Activated CD8-positive, alpha-beta memory T cell treated with anti-CD3 and anti-CD28 coated beads, Interleukin-2, amount 50 U/mL, for 1 hour (primary cell): ENCODE results near the gene UBE2R2.
A peak's percentile ranks its signal among the peaks of the same experiment; 100 is the strongest.
"Not testable (repeated sequence)": the region's sequence is repeated elsewhere in the genome, so short reads cannot be mapped to it uniquely, and the experiment has no call there.

Experiments
- DNase-seq: peaks from one replicate; pipeline ENCODE4 v3.0.0-alpha.2; 2020; ENCODE audit errors: extremely low read depth

UBE2R2 gene, protein sequence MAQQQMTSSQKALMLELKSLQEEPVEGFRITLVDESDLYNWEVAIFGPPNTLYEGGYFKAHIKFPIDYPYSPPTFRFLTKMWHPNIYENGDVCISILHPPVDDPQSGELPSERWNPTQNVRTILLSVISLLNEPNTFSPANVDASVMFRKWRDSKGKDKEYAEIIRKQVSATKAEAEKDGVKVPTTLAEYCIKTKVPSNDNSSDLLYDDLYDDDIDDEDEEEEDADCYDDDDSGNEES

DNA sequence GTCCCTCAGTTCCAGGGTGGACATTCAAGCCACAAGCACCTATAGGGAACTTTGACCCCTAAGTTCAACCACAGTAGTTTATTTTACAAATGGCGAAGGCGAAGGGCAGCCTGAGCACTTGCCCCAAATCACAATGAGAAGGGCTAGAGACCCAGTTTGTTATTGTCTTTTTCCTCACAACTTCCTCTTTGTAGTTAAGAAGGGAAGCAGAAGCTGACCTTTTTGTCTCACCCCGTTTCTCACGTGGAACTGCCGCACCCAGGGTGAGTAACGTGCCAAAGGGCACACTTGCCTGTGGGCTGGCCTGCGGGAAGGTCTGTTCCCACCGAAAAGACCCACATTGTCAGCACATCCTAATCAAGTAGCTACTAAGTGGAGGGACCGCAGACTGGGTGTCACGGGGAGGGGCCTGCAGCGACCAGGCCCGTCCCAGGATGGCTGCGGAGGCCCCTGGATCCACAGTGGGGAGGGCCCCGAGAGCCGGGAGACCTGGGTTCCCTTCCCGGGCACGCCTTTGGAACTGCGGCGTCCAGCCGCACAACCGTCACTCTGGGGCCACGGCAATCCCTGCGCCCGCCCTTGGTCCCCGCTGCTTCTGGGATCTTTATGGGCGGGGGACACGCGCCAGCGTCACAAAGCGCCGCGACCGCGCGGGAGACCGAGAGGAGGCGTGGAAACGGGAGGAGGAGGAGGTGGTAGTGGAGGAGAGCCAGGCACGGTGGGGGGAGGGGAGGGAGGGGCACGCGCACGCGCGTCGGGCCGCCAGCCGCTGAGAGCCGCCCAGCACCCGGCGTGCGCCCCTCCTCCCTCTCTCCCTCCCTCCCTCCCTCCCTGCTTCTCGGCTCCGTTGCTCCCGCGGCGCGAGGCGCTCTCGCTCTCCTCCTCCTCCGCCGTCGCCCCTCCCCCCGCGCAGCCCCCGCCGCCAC, at the start of gene UBE2R2:
TSS of gene UBE2R2 (plus strand) at position 834 of the 926 bp plus-strand sequence. CDS start 598 bp downstream, outside the sequence.
- peak; percentile 76 for DNase-seq

DNA sequence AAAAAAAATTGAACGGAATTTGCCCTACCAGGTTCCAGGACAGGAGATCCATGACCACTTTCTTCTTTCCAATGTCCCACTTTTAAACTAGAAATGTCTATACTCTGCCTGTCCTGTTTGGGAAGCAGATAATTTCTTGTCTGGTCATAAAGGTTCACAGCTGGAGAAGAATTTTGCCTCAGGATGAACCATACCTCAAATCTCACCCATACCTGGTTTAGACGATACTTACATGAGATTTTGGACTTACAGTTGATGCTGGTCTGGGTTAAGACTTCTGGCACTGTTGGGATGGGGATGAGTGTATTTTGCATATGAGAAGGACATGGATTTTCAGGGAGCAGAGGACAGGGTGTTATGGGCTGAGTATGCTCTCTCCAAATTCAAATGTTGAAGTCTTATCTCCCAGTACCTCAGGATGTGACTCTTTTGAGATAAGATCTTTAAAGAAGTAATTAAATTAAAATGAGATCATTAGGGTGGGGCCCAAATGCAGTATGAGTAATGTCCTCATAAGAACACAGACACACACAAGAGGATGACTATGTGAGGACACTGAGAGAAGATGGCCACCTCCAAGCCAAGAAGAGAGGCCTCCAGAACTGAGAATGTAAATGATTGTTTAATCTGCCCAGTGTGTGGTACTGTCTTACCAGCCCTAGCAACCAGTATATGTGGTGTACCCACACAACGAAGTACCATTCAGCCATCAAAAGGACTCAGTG, 46.6 kb upstream of the UBE2R2 start:
- not testable (repeated sequence) for DNase-seq

DNA sequence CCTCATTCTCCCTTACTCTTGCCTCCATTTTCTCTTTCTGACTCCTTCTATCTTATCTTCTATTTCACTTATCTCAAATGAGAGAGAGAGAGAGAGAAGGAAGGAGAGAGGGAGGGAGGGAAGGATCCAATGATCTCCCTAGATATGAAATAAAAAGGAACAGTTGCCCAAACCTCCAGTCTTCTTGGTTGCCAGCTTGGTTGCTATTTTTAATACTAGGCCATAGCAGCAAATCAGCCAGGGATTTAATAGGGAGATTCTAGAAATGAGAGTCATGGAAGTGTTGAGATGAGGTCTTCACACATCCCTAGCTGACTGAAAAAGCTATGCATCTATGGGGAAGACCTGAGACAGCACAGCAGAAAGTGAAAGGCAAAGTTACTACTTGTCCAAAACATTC, 43.8 kb upstream of the UBE2R2 start:
- not testable (repeated sequence) for DNase-seq

DNA sequence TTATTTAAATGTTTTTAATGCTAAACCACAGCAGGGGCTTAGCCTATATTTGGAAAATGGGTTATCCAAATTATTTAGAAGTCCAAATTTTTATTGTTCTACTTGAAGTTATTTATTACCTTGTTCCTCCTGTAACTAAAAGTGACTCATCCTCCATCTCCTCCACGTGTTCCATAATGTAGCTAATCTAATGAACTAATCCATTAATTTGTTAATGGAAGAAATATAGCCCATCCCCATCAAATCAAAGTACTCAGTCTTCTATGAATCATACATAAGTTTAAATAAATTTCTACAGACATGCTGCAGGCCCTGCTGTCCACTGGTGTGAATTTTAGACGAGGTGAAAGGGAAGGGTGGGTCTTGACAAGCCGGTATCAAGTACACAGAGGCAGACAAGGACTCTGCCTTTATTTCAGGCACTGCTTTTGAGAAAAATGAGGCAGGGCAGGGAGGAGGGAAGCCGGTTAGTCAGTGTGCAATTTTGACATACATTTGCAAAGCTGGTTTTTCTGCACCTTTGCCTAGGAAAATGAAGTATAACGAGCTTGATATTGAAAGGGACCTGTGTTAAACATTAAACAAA, 42.8 kb upstream of the UBE2R2 start:
- DNase-seq: not testable (repeated sequence)

DNA sequence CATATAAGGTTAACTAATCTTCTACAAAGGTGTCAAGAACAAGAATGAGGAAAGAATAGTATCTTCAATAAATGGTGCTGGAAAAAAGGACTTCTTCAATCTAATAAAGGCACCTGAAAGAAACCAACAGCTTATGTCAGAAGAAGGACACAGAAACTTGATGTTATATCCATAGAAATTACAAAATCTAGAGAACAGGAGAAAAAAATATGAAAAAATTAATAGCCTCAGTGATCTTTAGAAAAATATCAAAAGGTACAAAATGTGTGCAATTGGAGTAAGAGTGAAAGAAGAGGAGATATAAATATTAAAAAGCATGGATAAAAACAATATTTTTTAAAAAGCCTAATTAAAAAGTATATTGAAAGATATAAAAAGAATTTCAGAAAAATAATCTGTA, 40.4 kb upstream of the UBE2R2 start:
- DNase-seq: no peak

DNA sequence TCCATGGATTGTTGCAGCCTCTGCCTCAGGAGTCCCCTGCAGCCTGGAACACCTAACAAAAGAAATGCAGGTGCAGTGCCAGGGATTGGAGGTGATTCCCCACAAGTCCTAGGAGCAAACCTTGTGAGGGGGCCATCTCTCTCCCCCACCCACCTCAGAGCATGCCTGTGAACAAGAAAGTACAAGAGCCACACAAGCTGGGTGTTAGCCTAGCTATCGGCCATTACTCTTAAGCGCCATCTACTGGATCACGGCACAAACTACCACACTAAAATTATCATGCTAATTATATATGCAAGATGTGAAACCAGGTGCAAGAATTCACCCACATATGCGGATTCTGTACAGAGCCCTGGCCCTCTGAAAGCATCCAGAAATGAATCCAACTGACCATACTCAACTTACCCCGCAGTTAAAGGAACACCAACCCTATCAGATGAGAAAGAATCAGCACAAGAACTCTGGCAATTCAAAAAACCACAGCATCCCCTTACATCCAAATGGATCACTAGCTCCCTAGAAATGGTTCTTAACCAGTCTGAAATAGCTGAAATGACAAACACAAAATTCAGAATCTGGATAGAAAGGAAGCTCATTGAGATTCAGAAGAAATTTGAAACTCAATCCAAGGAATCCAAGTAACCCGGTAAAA, 38.1 kb upstream of the UBE2R2 start:
- DNase-seq: no peak

DNA sequence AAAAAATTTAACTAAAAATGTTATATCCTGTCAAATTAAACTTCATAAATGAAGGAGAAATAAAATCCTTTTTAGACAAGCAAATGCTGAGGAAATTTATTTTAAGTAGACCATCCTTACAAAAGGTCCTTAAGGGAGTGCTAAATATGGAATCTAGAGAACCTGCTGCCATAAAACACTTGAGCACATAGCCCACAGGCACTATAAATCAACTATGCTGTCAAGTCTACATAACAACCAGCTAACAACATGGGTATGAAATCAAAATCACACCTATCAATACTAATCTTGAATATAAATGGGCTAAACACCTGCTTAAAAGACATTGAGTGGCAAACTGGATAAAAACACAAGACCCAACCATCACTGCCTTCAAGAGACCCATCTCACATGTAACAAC, 36.7 kb upstream of the UBE2R2 start:
- no peak for DNase-seq

DNA sequence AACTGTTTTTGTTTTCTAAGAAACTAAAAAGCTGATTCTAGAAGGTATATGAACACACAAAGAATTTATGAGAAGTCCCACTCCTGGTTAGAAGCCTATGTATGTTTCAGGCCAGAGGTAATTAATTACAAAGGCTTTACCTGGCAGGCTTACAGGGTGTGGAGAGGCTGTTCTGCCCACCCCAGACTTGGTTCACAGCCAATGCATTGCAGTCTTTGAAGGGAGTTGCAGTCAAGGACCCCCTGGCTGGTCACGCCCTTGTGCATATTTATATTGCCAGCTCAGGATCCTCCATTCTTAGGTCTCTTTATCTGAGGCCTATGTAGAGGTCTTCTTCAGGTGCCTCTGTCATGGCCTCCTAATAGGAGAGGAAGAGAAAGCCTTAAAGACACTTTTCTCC, 35.2 kb upstream of the UBE2R2 start:
- DNase-seq: no peak

DNA sequence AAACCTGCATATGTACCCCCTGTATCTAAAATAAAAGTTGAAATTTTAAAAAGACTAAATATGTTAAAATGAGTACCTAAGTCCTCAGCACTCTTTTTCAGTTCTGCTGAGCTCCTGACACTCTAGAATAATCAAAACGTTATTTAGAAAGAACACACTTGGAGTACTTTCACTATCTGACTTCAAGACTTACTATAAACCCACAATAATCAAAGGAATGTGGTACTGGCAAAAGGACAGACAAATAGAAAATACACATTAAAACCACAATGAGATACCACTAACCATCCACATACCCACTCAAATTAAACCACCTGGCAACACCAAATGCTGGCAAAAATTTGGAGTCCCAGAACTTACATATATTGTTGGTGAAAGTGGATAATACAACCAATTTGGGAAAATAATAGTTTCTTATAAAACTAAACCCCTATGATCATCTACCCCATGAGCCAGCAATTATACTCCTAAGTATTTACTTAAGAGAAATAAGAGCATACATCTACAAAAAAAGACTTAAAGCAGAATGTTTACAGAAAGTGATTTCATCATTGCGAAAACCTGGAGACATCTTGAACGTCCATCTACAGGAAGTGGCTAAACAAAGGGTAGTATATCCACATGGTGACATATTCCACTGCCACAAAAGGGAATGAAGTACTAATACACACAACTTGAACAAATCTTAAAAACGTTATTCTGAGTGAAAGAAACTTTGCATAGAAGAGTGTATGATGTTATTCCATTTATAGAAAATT, 34.4 kb upstream of the UBE2R2 start:
- no peak for DNase-seq

DNA sequence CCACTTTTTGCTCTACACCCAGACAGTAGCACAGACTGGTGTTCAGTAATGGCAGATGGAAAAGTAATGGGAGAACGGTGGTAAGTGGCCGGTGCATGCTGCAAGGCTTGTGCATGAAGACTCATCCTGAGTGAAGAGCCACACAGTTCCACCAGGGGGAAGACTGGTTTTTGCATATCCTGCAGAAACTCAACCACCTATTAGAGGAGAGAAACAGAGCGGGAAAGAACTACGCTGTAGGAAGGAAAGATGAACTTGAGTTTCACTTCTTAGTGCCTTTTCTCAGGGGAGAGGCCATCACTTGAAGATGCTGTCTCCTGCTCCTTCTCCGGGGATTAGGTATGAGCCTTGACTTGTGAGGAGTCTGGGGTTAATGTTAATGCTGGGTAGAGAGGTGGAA, 31.0 kb upstream of the UBE2R2 start:
- DNase-seq: no peak

DNA sequence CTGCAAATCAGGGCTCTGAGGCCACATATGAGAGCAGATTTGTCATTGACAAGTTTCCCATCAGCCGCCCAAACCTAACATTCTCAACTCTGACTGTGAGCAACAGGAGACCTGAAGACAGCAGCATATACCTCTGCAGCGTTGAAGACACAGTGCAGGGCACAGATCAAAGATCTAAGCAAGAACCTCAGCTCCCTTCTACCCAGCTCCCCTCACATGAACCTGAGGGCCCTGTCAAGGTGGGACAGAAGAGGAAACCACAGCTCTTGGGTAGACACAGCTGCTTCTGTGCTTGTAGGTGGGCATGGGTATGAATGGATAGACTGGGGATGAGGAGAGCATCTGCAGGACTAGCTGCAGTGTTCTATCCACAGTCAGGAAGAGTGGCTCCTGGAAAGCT, 30.3 kb upstream of the UBE2R2 start:
- DNase-seq: no peak

DNA sequence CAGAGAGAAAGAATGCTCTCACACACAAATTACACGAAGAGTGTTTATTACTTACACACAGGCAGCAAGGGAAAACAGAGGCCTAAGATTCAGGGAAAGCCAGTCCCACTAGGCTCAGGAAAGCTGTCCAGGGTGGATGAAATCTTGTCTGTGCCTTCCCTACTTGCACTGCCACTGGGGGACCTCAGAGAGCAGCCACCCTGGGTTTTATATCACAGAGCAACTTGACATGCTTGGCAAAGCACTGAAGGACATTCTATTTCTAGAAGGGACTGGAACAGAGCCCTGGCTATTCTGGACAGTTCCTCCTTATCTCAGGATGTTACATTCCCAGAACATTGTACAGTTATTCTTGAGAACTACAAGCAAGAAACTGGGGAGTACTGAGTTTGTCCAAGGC, 29.1 kb upstream of the UBE2R2 start:
- no peak for DNase-seq

DNA sequence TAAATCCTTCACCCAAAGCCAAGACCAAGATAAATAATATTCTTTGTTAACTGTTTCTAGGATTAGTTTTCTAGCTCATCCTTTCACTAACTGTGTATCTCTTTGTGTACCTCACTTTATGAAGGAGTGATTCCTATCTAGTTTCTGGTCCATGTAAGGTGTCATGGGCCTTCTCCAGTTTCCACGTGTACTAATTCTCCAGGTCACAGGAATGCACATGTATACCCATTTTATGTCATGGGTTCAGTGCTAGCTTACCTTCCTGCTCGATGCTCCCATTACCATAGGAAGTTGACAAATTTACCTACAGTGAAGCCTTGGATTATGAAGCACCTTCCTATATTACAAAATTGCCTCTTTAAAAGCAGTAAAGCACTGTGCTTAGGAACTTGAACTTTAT, 27.5 kb upstream of the UBE2R2 start:
- not testable (repeated sequence) for DNase-seq

DNA sequence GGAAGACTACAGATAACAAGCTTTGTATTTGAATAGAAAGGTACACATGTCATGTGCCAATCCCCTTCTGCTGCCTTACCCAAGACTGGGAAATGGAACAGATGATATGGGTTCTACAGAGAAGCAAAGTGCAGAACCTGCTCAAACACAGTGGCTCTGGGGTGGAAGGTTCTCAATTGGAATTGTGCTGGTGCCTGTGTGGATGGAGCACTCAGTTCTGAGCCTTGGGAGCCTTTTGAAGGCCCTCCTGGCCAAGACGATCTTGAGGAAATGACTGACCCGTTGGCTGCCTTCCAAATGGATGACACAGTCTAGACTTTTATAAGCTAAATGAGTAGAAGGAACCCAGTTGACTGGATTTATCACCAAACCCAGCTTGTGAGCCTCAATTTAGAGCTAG, 25.8 kb upstream of the UBE2R2 start:
- no peak for DNase-seq

DNA sequence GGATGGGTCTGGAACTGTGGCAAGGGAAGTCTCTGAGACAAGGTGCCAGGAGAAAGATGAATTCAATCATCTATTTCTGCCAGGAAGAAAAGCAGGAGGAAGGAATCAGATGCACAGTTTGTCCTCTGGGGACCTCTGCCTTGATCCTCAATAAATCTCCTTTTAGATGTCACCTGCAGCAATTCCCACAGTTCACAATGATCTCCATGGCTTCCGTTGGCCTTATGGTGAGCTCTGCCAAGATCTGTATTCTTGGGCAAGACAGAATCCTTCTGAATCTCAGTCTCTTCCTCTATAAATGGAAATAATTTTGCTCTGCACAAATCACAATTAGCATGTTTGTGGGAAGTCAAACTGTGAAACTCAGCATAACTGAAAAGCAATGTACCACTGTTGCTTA, 23.5 kb upstream of the UBE2R2 start:
- DNase-seq: not testable (repeated sequence)

DNA sequence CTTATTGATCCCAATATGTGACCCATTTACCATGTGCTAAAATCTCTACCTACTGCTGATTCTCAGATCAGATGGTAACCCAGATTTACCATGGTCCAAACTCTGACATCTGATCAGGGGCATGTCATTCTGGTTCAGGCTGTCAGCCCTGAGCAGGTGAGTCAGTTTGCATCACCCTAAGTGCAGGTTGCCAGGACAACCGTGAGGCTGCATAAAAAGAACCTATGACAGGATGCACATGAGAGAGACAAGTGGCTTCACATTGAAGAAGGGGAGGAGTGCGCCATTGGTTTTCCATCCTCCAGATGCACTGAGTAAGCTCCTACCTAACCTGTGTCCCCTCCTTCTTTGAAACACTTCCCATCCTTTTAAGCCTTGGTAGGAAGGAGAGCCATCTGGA, 22.4 kb upstream of the UBE2R2 start:
- DNase-seq: no peak

DNA sequence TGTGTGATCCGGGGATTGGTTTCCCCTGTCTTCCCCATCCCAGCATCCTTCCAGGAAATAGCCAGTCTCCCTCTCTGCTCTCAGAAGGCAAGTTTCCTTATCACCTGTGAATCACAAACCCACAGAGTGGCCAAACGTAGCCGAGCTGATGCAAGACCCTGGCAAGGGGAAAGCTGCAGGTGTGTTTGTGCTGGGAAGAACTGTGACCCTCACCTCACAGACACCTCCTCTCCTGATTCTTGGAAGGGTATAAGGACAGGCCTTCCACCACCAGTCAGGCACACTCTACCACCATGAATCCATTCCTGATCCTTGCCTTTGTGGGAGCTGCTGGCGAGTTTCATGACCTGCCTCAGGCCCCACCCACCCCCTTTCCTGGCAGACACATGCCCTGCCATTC, 21.7 kb upstream of the UBE2R2 start, which contains the start of gene PRSS3:
TSS of gene PRSS3 (plus strand) at position 281 of the 400 bp plus-strand sequence. CDS start at position 294, 13 bp downstream.
- no peak for DNase-seq

DNA sequence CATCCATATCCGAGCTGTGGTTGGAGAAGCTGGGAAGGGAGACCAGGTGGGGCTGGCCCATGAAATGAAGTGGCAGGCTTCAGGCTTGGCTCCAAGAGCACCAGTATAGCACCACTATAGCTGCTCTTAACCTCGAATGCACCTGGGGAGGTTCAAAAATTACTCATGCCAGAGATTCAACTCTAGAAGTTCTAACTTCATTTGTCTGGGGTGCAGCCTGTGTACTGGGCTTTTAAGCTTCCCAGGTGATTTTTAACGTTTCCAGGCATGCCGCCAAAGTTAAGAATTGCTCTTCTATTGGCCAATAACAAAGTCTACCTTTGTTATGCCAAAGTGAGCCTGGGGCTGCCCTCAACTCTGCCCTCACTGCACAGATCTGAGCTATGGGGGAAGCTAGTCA, 21.1 kb upstream of the UBE2R2 start:
- DNase-seq: no peak

DNA sequence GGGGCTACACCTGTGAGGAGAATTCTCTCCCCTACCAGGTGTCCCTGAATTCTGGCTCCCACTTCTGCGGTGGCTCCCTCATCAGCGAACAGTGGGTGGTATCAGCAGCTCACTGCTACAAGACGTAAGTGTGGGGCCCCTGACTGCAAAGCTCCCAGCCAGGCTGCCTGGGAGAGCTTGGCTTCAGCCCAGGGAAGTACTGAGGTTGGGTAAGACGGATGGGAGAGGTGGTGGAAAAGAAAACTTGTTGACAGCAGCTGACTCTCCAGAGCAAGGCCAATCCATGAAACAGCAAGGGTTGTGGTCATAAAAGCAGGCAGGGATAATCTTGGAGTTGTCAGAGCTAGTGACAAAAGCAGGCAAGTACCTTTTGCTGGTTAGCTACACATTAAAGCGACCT, 20.3 kb upstream of the UBE2R2 start:
- not testable (repeated sequence) for DNase-seq

DNA sequence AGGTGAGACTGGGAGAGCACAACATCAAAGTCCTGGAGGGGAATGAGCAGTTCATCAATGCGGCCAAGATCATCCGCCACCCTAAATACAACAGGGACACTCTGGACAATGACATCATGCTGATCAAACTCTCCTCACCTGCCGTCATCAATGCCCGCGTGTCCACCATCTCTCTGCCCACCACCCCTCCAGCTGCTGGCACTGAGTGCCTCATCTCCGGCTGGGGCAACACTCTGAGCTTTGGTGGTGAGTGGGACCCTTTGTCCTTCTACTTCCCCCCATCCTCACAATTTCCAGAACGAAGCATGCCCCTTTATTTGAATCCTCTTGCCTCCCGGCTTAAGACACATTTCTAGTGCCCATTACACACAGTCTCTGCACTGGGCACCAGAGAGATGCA, 19.1 kb upstream of the UBE2R2 start:
- DNase-seq: no peak

DNA sequence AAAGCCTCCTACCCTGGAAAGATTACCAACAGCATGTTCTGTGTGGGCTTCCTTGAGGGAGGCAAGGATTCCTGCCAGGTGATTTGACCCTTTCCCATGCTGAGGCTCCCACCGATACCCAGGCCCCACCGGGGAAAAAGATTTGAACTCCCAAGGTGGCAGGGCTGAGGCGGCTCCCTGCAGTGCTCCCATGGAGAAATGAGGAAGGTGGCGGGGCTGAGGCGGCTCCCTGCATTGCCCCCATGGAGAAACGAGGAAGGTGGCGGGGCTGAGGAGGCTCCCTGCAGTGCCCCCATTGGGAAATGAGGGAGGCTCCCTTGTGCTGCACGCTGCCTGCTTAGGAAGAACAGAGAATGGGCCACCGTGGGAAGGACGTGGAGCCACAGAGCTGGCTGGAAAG, 18.4 kb upstream of the UBE2R2 start:
- no peak for DNase-seq
